ENCODE results near the gene APOBR. TPM values are rescaled to one million over a fixed set of nuclear protein-coding genes. Genes with fewer than 3 reads are reported as not detected.

The APOBR gene
- polyA plus RNA-seq, 1 donor = 8.2 TPM

DNA sequence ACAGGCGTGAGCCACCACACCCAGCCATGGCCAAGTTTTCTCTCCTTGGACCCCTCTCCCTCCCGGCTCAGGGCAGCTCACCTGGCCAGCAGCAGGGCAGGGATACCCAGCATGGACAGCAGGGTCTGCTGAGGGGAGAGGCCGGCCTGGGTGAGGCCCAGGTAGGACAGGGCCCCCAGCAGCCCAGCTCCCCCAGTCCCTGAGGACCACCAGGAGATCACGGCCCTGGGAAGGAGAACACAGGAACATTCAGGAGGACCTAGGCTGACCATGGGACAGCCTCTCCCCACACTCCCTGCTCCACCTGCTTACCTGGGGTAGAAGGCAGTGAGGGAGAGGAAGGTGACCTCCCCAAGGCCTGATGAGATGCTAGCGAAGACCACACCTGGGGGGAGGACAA is 8.2 kb upstream of the APOBR start:
- Histone ChIP-seq H3K27me3 (ENCODE audit: control insufficient read depth, insufficient read depth, low read length) (no peaks in the 10 kb centered on the region), H3K4me3 (ENCODE audit: low read length) (no peak overlapping the region), H3K9me3 (ENCODE audit: control insufficient read depth, low read depth, low read length) (no peaks in the 10 kb centered on the region), H3K27ac (ENCODE audit: low read length) (no peak overlapping the region), H3K36me3 (ENCODE audit: control insufficient read depth, insufficient read depth, low read length) (peaks cover 50% of the 10 kb centered on the region), H3K4me1 (ENCODE audit: control insufficient read depth, insufficient read depth, low read length) (peaks cover 9% of the 10 kb centered on the region)
- no peak for DNase-seq
- WGBS (ENCODE audit: insufficient coverage, low lambda C conversion rate) = no CpG with 5 or more reads among the region's 5 CpGs

DNA sequence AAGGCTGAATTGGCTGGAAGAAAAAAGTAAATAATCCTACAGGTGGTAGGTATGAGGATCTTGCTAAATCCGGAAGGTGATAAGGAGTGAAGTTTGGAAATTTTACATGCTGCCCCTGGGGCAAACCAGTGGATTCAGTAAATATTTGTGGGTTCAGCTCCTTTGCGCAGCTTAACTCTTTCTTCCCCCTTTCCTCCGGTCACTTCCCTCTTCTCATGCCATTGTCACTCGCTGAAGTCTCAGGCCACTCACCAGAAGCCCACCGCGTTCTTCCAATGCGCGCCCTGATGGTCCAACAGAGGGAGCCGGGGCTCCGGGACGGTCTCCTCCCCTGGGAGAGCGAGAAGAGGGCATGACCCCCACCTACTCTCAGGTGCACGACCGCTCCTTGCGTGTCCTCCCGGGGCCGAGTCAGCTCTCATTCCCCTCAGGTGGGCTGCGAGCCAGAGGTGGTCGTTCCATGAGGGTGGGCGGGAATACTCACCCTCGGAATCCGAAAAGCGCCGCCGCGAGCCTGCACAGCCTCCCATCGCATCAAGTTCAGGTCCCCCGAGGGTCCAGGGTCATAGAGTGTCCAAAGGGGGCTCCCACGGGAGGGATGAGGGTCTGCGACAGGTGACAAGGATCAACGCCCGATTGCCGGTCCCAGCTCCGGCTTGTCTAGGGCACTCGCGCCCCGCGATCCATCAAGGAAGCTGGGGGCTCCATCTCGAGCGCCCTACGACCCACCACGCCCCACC is 3.0 kb upstream of the APOBR start:
- H3K36me3 ChIP-seq (ENCODE audit: control insufficient read depth, insufficient read depth, low read length) = peaks cover 23% of the 10 kb centered on the region
- H3K9me3 ChIP-seq (ENCODE audit: control insufficient read depth, low read depth, low read length) = no peaks in the 10 kb centered on the region
- peak overlapping the region; percentile 99 for H3K27ac ChIP-seq (ENCODE audit: low read length)
- H3K27me3 ChIP-seq (ENCODE audit: control insufficient read depth, insufficient read depth, low read length) = no peaks in the 10 kb centered on the region
- H3K4me1 ChIP-seq (ENCODE audit: control insufficient read depth, insufficient read depth, low read length) = peaks cover 19% of the 10 kb centered on the region
- WGBS (ENCODE audit: insufficient coverage, low lambda C conversion rate) = no CpG with 5 or more reads among the region's 42 CpGs
- DNase-seq = peak in 1 of 2 donors; percentile 58
- peak overlapping the region; percentile 100 for H3K4me3 ChIP-seq (ENCODE audit: low read length)

DNA sequence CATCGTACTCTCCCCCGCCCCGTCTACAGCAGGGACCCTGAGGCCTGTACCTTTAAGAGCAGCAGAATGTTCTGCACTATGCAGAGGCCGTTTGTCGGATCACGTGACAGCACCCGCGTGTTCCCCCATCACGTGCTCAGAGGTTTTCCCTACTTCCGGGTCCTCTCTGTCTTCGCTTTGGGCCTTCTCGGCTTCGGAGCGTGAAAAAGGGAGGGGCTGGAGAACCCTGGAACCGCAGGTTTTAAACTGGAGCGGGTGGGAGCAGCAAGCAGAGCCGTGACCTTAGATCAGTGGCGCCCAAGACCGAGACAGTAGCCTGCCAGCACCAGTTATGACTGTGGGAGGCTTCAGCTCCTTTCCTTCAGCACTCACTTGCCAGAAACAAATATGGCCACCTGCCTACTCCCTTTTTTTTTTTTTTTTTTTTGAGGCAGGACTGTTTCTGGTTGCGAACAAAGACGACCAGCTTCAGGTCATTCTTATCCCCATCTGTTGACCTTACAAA is 2.4 kb upstream of the APOBR start, which contains the start of gene CLN3:
CLN3 (minus strand) TSS at position 105 of the 505 bp plus-strand sequence. CDS start 315 bp downstream, outside the sequence.
- peak within 1 kb of the TSS; percentile 99 for H3K27ac ChIP-seq (ENCODE audit: low read length)
- H3K4me3 ChIP-seq (ENCODE audit: low read length) = peak within 1 kb of the TSS; percentile 100
- peak; percentile 95 to 99 for DNase-seq
- H3K36me3 ChIP-seq (ENCODE audit: control insufficient read depth, insufficient read depth, low read length) = peaks cover 21% of the 10 kb centered on the region
- H3K4me1 ChIP-seq (ENCODE audit: control insufficient read depth, insufficient read depth, low read length) = peaks cover 19% of the 10 kb centered on the region
- WGBS (ENCODE audit: insufficient coverage, low lambda C conversion rate) = no CpG with 5 or more reads among the region's 21 CpGs
- no peaks in the 10 kb centered on the region for H3K27me3 ChIP-seq (ENCODE audit: control insufficient read depth, insufficient read depth, low read length)
- no peaks in the 10 kb centered on the region for H3K9me3 ChIP-seq (ENCODE audit: control insufficient read depth, low read depth, low read length)

DNA sequence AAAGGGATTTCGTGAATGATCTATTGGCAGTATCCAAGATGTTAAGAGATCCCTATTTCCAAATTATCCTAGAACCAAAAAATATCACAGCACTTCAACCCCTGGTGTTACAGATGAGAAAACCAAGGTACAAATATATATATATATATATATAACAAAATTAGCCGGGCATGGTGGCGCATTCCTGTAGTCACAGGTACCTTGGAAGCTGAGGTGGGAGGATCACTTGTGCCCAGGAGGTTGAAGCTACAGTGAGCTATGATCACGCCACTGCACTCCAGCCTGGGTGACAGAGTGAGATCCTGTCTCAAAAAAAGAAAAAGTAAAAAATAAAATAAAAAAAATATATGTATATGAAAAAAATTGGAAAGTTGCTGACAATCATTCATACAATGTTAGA is 1.9 kb upstream of the APOBR start:
- Histone ChIP-seq H3K27me3 (ENCODE audit: control insufficient read depth, insufficient read depth, low read length) (no peaks in the 10 kb centered on the region), H3K4me1 (ENCODE audit: control insufficient read depth, insufficient read depth, low read length) (peaks cover 19% of the 10 kb centered on the region), H3K4me3 (ENCODE audit: low read length) (peak overlapping the region; percentile 100), H3K36me3 (ENCODE audit: control insufficient read depth, insufficient read depth, low read length) (peaks cover 16% of the 10 kb centered on the region), H3K9me3 (ENCODE audit: control insufficient read depth, low read depth, low read length) (no peaks in the 10 kb centered on the region), H3K27ac (ENCODE audit: low read length) (peak overlapping the region; percentile 99)
- DNase-seq = no peak
- WGBS (ENCODE audit: insufficient coverage, low lambda C conversion rate) = 100% methylated on average over 2 of the region's 4 CpGs

DNA sequence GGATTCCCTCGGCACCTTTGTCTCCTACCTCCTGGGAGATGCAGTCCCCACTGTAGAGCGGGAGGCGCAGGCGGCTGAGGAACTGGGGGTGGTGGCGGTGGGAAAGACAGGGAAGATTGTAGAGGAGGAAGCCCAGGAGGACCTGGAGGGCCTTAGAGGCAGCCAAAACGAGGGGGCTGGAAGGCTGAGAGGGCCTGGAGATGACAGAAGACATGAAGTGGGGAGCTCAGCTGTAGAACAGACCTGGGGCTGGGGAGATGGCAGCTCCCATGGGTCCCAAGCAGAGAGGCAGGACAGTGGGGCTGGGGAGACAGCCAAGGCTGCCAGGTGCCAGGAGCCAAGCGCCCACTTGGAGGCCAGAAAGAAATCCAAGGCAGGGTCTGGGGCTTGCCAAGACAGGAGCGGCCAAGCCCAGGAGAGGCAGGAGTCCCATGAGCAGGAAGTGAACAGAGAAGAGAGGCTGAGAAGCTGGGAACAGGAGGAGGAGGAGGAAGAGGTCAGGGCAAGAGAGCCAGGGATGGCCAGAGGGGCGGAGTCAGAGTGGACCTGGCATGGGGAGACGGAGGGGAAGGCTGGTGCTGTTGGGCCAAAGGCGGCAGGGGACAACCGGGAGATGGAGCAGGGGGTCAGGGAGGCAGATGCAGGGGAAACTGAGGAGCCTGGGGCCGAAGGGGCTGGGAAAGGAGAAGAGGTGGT is 803 bp downstream of the APOBR start:
- H3K9me3 ChIP-seq (ENCODE audit: control insufficient read depth, low read depth, low read length) = no peaks in the 10 kb centered on the region
- no peaks in the 10 kb centered on the region for H3K36me3 ChIP-seq (ENCODE audit: control insufficient read depth, insufficient read depth, low read length)
- peak overlapping the region; percentile 5 for H3K4me3 ChIP-seq (ENCODE audit: low read length)
- DNase-seq = peak in 1 of 2 donors; percentile 14
- WGBS (ENCODE audit: insufficient coverage, low lambda C conversion rate) = no CpG with 5 or more reads among the region's 13 CpGs
- H3K27ac ChIP-seq (ENCODE audit: low read length) = peak overlapping the region; percentile 20
- peaks cover 19% of the 10 kb centered on the region for H3K4me1 ChIP-seq (ENCODE audit: control insufficient read depth, insufficient read depth, low read length)
- no peaks in the 10 kb centered on the region for H3K27me3 ChIP-seq (ENCODE audit: control insufficient read depth, insufficient read depth, low read length)

DNA sequence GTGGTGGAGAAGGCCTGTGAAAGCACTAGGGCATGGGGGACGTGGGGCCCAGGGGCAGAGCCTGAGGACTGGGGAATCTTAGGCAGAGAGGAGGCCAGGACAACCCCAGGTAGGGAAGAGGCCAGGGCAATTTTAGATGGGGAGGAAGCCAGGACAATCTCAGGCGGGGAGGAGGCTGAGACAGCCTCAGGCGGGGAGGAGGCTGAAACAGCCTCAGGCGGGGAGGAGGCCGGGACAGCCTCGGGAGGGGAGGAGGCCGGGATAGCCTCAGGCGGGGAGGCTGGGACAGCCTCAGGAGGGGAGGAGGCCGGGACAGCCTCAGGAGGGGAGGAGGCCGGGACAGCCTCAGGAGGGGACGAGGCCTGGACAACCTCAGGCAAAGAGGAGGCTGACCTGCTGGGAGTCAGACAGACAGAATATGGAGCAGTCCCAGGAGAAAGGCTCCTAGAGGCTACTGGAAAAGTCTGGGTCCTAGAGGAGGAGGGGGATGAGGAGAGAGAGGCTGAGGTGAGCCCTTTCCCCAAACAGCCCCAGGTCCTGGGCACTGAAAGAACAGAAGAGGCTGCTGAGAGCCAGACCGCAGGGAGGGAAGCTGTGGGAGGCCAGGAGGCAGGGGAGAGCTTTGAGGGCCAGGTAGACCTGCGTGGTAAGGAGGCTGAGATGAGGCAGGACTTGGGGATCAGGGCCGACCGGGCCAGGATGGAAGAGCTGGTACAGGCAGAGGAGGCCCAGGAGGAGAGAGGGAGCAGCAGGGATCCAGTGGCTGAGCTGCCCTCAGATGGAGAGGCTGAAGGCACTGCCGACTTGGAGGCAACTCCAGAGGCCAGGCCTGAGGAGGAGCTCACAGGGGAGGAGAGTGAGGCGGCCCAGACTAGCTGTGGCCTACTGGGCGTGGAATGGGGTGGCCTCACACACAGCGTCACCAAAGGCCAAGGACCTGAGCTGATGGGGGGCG is 1.6 kb downstream of the APOBR start:
- no peak overlapping the region for H3K27ac ChIP-seq (ENCODE audit: low read length)
- H3K27me3 ChIP-seq (ENCODE audit: control insufficient read depth, insufficient read depth, low read length) = no peaks in the 10 kb centered on the region
- peaks cover 19% of the 10 kb centered on the region for H3K4me1 ChIP-seq (ENCODE audit: control insufficient read depth, insufficient read depth, low read length)
- DNase-seq = no peak
- no CpG with 5 or more reads among the region's 20 CpGs for WGBS (ENCODE audit: insufficient coverage, low lambda C conversion rate)
- H3K36me3 ChIP-seq (ENCODE audit: control insufficient read depth, insufficient read depth, low read length) = no peaks in the 10 kb centered on the region
- H3K4me3 ChIP-seq (ENCODE audit: low read length) = no peak overlapping the region
- H3K9me3 ChIP-seq (ENCODE audit: control insufficient read depth, low read depth, low read length) = no peaks in the 10 kb centered on the region

DNA sequence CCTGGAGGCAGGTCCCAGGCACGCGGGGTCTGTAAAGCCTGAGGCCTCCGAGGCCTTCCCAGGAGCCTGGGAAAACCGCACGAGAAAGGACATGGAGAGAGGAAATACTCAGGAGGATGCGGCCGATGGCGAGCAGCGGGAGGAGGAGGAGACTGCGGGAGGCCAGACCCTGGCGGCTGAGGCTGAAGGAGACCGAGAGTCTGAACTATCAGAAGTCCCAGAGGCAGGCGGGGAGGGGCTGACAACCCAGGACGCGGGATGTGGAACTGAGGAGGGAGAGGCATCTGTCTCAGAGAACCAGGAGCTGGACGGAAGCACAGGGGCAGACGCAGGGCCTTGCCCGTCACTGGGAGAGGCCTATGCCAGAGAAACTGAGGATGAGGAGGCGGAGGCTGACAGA is 2.4 kb downstream of the APOBR start:
- Histone ChIP-seq H3K27ac (ENCODE audit: low read length) (no peak overlapping the region), H3K9me3 (ENCODE audit: control insufficient read depth, low read depth, low read length) (no peaks in the 10 kb centered on the region), H3K27me3 (ENCODE audit: control insufficient read depth, insufficient read depth, low read length) (no peaks in the 10 kb centered on the region), H3K36me3 (ENCODE audit: control insufficient read depth, insufficient read depth, low read length) (no peaks in the 10 kb centered on the region), H3K4me1 (ENCODE audit: control insufficient read depth, insufficient read depth, low read length) (peaks cover 19% of the 10 kb centered on the region), H3K4me3 (ENCODE audit: low read length) (no peak overlapping the region)
- no CpG with 5 or more reads among the region's 19 CpGs for WGBS (ENCODE audit: insufficient coverage, low lambda C conversion rate)
- no peak for DNase-seq

DNA sequence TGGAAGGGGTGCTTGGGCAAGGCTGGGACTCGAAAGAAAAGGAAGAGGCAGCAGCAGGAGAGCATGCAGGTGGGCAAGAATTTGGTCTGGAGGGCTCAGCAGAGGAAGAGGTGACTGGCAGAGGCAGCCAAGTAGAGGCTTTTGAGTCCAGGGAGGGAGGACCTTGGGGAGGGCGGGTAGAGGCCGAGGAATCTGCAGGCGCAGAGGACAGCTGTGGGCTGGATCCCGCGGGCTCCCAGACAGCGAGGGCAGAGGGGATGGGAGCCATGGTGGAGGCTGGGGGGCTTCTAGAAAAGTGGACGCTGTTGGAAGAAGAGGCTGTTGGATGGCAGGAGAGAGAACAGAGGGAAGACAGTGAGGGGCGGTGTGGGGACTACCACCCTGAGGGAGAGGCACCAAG is 2.9 kb downstream of the APOBR start:
- Histone ChIP-seq H3K27me3 (ENCODE audit: control insufficient read depth, insufficient read depth, low read length) (no peaks in the 10 kb centered on the region), H3K27ac (ENCODE audit: low read length) (no peak overlapping the region), H3K4me3 (ENCODE audit: low read length) (no peak overlapping the region), H3K36me3 (ENCODE audit: control insufficient read depth, insufficient read depth, low read length) (no peaks in the 10 kb centered on the region), H3K9me3 (ENCODE audit: control insufficient read depth, low read depth, low read length) (no peaks in the 10 kb centered on the region), H3K4me1 (ENCODE audit: control insufficient read depth, insufficient read depth, low read length) (peaks cover 18% of the 10 kb centered on the region)
- WGBS (ENCODE audit: insufficient coverage, low lambda C conversion rate) = no CpG with 5 or more reads among the region's 9 CpGs
- DNase-seq = no peak

DNA sequence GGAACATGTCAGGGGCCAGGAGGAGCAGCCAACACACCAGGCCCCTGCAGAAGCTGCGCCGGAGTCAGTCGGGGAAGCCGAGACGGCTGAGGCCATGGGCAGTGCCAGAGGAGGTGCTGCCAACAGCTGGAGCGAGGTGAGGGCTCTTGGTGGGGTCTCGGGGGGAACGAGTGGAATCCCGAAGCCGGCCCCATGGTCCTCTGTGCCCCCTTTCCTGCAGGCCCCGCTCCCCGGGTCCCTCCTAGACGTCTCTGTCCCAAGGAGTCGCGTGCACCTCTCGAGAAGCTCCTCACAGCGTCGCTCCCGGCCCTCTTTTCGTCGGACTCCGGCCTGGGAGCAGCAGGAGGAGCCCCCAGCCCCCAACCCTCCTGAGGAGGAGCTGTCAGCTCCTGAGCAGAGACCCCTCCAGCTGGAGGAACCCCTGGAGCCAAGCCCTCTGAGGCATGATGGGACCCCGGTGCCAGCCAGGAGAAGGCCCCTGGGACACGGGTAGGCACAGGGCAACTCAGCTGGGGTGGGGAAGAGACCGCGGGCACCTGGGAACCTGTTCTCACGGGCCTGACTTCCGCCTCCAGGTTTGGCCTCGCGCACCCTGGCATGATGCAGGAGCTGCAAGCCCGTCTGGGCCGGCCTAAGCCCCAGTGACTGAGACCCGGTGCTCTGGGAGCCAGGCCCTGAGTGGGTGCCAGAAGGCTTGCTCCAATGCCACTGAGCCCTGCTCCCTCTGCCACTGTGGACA is 3.6 kb downstream of the APOBR start:
- no peak for DNase-seq
- Histone ChIP-seq H3K27me3 (ENCODE audit: control insufficient read depth, insufficient read depth, low read length) (no peaks in the 10 kb centered on the region), H3K4me1 (ENCODE audit: control insufficient read depth, insufficient read depth, low read length) (peaks cover 13% of the 10 kb centered on the region), H3K27ac (ENCODE audit: low read length) (no peak overlapping the region), H3K36me3 (ENCODE audit: control insufficient read depth, insufficient read depth, low read length) (no peaks in the 10 kb centered on the region), H3K4me3 (ENCODE audit: low read length) (no peak overlapping the region), H3K9me3 (ENCODE audit: control insufficient read depth, low read depth, low read length) (no peaks in the 10 kb centered on the region)
- no CpG with 5 or more reads among the region's 33 CpGs for WGBS (ENCODE audit: insufficient coverage, low lambda C conversion rate)

Data from large intestine (tissue), 3 donors.